ENCODE results near the gene PRR14. TPM values are rescaled to one million over a fixed set of nuclear protein-coding genes. Genes with fewer than 3 reads are reported as not detected.

The PRR14 gene
- total RNA-seq, 1 experiment from 2014 or later, result 28.2 TPM

DNA sequence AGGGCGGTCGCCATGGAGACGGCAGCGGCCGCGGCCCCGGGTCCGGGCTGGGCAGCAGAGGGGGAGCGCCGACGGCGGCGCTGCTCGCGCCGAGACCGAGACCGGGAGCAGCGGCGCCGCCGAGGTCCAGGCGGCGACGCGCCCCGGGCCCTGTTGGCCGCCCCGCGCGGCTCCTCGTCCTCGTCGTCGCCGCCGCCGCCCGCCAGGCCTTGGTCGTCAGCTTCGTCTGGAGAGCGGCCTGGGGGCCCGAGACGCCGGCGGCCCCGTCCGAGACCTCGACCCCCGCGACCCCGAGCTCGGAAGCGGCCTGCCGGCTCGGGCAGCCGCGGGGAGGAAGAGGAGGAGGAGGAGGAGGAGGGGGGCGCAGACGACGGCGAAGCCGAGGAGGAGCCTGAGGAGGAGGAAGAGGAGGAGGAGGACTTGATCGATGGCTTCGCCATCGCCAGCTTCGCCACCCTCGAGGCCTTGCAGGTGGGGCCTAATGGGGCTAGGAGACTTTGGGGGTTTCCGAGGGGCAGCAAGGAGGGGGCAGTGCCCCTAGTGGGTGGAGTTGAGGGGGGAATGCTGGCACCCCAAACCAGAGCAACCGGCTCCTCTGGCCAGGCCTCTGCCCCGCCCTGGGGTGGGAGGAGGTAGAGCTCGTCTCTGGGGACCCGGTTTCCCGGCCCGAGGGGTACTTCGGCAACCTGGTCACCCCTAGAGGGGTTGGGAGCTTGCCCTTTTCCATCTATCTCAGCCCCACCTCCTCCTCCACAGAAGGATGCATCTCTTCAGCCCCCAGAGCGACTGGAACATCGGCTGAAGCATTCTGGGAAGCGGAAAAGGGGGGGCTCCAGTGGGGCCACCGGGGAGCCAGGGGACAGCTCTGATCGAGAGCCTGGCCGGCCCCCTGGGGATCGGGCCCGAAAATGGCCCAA lies 9.0 kb downstream of the PRR14 start:
- Histone ChIP-seq H3K4me1 (no peaks in the 10 kb centered on the region; the same call in 1 of the 2 replicates), H3K27me3 (replicated peaks; ENCODE audit: control insufficient read depth, insufficient read depth, low read length) (no peaks in the 10 kb centered on the region), H3K36me3 (ENCODE audit: control insufficient read depth, insufficient read depth, low read length) (peaks cover 4% of the 10 kb centered on the region), H3K9me3 (no peaks in the 10 kb centered on the region), H3K4me3 (ENCODE audit: low read depth, low read length) (peak overlapping the region; percentile 49)
- no TSS peak for BruUV-seq (replicated peaks)
- intact Hi-C loops (cut with micrococcal nuclease; ENCODE audit: unreplicated experiment), result loop anchor here (10.0 kb wide), 3 partner anchors 85 to 265 kb away; partner anchors contain the start of genes FBXL19, PHKG2 and ZNF768
- Mint-ChIP-seq H3K36me3 (ENCODE audit: insufficient read depth, unreplicated experiment) (peaks cover 59% of the 10 kb centered on the region), H3K4me1 (ENCODE audit: low read depth, unreplicated experiment) (peaks cover 10% of the 10 kb centered on the region), H3K9me3 (ENCODE audit: unreplicated experiment) (no peaks in the 10 kb centered on the region), H3K27ac (ENCODE audit: unreplicated experiment) (peak overlapping the region; percentile 32), H3K4me3 (ENCODE audit: unreplicated experiment) (peak overlapping the region; percentile 69), H3K27me3 (ENCODE audit: insufficient read depth, unreplicated experiment) (no peaks in the 10 kb centered on the region)
- POLR2A ChIA-PET, result interaction anchor here (0.6 to 1.6 kb wide), 5 partner anchors 9 to 265 kb away, joined by 3 to 7 read pairs (median 3); partner anchors contain the start of genes PHKG2, PRR14, ZNF48 and ZNF689
- CTCF ChIA-PET, result interaction anchor here (0.5 to 2.6 kb wide), 6 partner anchors 9 to 230 kb away, joined by 3 to 9 read pairs (median 5); partner anchors contain the start of genes DCTPP1 and PRR14
- TF ChIP-seq, protein P1, sequence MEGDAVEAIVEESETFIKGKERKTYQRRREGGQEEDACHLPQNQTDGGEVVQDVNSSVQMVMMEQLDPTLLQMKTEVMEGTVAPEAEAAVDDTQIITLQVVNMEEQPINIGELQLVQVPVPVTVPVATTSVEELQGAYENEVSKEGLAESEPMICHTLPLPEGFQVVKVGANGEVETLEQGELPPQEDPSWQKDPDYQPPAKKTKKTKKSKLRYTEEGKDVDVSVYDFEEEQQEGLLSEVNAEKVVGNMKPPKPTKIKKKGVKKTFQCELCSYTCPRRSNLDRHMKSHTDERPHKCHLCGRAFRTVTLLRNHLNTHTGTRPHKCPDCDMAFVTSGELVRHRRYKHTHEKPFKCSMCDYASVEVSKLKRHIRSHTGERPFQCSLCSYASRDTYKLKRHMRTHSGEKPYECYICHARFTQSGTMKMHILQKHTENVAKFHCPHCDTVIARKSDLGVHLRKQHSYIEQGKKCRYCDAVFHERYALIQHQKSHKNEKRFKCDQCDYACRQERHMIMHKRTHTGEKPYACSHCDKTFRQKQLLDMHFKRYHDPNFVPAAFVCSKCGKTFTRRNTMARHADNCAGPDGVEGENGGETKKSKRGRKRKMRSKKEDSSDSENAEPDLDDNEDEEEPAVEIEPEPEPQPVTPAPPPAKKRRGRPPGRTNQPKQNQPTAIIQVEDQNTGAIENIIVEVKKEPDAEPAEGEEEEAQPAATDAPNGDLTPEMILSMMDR (IDR thresholded peaks at IDR 0.05; ENCODE audit: insufficient read depth in 1 of 2, low read depth in 1 of 2, low read length in 1 of 2, severe bottlenecking in 1 of 2, unreplicated experiment in 1 of 2), result no peak
- peak in 1 of 2 experiments; percentile 34 for DNase-seq

DNA sequence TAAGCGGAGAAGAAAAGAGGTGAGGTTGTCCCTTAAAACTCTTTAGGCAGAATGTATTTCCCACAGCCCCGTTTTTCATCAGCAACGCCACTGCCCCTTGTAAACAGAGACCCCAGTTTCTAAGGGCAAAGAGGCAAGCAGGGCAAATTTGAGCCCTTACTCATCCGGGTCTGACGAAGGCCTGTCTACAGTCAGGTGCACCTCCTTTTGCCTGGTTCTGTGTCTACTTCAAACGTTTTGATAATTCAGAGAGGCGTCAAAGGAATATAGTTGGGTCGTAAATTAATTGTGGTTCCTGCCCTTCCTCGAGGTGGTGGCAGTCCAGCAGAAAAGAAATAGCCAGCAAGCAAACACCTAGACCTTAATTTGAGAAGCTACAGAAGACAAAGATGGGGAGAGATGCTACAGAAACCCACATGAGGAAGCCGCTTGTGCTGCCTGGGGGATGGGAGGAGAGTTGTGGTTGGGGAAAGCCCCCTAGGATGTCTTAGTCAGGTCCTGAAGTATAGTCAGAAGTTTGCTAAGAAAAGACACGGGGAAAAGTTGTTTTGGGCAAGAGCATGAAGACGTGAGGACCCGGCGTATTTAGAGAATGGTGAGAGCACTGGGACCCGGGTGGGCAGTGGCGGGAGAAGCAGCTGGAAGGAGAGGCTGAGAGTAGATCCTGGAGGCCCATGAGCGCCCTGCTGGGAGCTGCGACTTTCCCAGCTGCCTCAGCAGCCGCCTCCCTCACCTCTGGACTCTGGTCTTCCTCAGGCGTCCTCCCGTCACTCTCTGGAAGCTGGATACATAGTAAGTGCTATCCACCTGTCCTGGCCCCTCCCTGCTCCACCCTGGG lies 9.9 kb downstream of the PRR14 start:
- H3K27ac Mint-ChIP-seq (ENCODE audit: unreplicated experiment), result peak overlapping the region; percentile 80
- POLR2A ChIA-PET, result no interaction called here
- CTCF ChIA-PET, result interaction anchor here (0.5 to 2.6 kb wide), 2 partner anchors 23 to 33 kb away, joined by 3 to 9 read pairs; no protein-coding TSS in a partner anchor

More for the DNA sequence above, 9.9 kb downstream of the PRR14 start:
- Mint-ChIP-seq H3K36me3 (ENCODE audit: insufficient read depth, unreplicated experiment) (peaks cover 61% of the 10 kb centered on the region), H3K4me1 (ENCODE audit: low read depth, unreplicated experiment) (peaks cover 10% of the 10 kb centered on the region), H3K9me3 (ENCODE audit: unreplicated experiment) (no peaks in the 10 kb centered on the region), H3K27me3 (ENCODE audit: insufficient read depth, unreplicated experiment) (no peaks in the 10 kb centered on the region), H3K4me3 (ENCODE audit: unreplicated experiment) (peak overlapping the region; percentile 69)
- TF ChIP-seq, protein P1 (IDR thresholded peaks at IDR 0.05; ENCODE audit: insufficient read depth in 1 of 2, low read depth in 1 of 2, low read length in 1 of 2, severe bottlenecking in 1 of 2, unreplicated experiment in 1 of 2), result no peak
- H3K36me3 ChIP-seq (ENCODE audit: control insufficient read depth, insufficient read depth, low read length), result peaks cover 8% of the 10 kb centered on the region
- no peaks in the 10 kb centered on the region for H3K27me3 ChIP-seq (replicated peaks; ENCODE audit: control insufficient read depth, insufficient read depth, low read length)
- no peak for DNase-seq
- TSS peak; percentile 16 for BruUV-seq (replicated peaks)
- intact Hi-C loops (cut with micrococcal nuclease; ENCODE audit: unreplicated experiment), result no loop called here
- H3K4me3 ChIP-seq (ENCODE audit: low read depth, low read length), result peak overlapping the region; percentile 49
- H3K4me1 ChIP-seq, result no peaks in the 10 kb centered on the region; the same call in 1 of the 2 replicates
- H3K9me3 ChIP-seq, result no peaks in the 10 kb centered on the region
